ENCODE data around the gene SPINK5.
"Not testable (repeated sequence)": the region's sequence is repeated elsewhere in the genome, so short reads cannot be mapped to it uniquely, and the experiment has no call there.

The SPINK5 gene, protein sequence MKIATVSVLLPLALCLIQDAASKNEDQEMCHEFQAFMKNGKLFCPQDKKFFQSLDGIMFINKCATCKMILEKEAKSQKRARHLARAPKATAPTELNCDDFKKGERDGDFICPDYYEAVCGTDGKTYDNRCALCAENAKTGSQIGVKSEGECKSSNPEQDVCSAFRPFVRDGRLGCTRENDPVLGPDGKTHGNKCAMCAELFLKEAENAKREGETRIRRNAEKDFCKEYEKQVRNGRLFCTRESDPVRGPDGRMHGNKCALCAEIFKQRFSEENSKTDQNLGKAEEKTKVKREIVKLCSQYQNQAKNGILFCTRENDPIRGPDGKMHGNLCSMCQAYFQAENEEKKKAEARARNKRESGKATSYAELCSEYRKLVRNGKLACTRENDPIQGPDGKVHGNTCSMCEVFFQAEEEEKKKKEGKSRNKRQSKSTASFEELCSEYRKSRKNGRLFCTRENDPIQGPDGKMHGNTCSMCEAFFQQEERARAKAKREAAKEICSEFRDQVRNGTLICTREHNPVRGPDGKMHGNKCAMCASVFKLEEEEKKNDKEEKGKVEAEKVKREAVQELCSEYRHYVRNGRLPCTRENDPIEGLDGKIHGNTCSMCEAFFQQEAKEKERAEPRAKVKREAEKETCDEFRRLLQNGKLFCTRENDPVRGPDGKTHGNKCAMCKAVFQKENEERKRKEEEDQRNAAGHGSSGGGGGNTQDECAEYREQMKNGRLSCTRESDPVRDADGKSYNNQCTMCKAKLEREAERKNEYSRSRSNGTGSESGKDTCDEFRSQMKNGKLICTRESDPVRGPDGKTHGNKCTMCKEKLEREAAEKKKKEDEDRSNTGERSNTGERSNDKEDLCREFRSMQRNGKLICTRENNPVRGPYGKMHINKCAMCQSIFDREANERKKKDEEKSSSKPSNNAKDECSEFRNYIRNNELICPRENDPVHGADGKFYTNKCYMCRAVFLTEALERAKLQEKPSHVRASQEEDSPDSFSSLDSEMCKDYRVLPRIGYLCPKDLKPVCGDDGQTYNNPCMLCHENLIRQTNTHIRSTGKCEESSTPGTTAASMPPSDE

DNA sequence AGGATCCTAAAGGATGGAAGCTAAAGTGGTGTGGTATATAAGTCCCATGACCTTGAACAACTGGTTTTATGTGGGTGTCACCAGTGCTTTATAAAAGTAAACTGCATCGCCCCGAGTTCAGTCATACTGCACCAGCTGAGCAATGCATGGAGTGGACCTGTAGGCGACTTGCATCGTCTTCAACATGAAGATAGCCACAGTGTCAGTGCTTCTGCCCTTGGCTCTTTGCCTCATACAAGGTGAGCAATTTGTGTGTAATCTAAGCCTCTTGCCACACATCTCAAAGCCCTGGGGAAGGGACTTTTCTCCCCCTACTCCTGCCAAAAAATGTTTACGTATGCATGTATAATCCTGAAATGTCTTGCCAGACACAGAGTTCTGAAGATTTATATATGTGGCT is at the start of gene SPINK5:
SPINK5 (plus strand) TSS at position 120 of the 400 bp plus-strand sequence; CDS start at position 185, 65 bp downstream.
- no peak for DNase-seq (ENCODE audit: low read depth in 2 of 2)

DNA sequence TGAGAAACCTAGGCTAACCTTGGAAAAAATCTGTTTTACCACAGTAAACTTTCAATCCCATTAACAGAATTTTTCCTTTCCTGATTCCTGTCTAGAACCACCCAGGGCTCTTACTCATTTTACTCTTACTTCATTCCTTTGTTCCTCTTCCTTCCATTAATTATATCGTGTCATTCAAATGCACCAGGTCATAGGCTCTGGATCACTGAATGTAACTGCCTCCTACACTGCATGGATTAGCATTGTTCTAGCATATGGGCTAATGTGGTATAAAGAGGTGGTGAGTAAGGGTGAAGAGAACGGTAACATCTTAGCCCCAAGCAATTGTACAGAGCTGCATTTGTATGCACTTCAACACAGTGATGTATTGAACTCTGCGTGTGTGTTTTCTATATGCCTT is 49.5 kb upstream of the SPINK5 start:
- no peak for DNase-seq (ENCODE audit: low read depth in 2 of 2)

DNA sequence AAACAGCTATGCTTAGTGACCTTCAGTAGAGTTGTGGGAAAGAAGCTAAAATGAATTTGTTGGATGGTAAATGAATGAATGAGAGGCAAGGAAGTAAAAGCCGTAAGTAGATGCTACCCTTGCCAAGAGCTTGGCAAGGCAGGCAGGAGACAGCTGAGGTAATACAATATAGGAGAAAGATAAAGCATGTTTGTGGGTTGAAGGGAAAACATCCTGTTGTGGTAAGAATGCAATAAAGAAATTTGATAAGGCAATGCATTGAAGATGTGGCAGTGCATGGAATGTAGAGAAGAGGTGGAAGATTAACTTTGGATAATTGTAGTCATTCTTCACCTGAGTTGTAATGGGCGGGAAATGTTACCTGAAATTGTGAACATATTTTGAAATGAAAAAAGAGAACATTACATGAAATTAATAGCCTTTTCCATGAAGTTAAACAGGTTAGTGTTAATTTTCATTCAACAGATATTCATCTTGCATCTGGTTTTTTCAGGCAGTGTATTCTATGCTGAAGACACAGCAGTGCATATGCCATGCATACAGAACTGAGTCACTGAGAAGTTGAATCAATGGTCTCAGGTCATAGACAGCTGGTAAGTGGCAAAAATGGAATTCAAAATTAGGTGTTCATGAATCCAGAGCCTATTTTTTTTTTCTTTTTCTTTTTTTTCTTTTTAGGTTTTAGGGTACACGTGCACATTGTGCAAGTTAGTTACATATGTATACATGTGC is 43.4 kb upstream of the SPINK5 start:
- DNase-seq (ENCODE audit: low read depth in 2 of 2) = no peak

DNA sequence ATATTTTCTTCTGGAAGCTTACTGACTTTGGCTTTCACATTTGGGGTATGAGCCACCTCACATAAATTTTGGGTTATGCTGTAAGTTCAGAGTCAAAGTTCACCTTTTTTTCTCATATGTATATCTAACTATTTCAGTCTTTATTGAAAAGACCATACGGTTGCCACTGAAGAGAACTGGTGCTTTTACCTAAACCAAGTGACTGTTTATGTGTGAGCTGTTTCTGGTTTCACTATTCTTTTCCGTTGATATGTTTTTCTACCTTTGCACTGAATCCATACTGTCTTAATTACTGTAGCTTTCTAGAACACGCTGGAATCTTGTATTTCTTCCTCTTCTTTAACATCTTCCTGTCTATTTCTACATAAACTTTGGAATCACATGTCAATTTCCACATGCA is 36.3 kb upstream of the SPINK5 start:
- DNase-seq (ENCODE audit: low read depth in 2 of 2) = no peak

DNA sequence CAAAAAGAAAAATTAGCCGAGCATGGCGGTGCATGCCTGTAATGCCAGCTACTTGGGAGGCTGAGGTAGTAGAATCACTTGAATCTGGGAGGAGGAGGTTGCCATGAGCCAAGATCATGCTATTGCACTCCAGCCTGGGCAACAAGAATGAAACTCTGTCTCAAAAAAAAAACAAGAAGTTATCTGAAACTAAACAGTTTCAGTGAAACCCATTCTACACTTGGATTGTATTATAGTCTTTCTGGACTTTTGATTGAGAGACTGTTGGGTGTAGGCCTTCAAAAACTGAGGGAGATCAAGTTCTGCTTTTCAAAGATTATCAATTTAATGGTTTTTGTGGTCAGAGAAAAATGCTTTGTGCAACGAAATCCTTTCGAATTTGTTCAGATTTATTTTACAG is 34.6 kb upstream of the SPINK5 start:
- no peak for DNase-seq (ENCODE audit: low read depth in 2 of 2)

DNA sequence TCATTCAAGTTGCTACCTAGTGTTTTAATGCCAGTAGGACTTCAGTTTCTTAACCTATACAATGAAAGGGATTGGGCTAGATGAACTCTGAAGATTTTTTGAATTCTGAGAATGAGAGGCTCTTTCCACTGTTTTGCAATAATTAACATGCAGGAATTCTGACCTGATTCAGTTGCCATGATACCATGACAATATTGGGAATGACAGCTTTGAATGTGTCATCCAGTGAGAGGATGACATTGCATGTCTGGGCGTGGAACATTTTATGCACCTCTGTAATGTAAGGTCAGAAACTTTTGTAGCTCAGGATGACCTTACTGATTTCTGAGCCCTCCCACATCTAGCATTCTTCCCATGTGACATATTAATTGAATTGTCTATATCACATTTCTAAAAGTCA is 30.6 kb upstream of the SPINK5 start:
- no peak for DNase-seq (ENCODE audit: low read depth in 2 of 2)

DNA sequence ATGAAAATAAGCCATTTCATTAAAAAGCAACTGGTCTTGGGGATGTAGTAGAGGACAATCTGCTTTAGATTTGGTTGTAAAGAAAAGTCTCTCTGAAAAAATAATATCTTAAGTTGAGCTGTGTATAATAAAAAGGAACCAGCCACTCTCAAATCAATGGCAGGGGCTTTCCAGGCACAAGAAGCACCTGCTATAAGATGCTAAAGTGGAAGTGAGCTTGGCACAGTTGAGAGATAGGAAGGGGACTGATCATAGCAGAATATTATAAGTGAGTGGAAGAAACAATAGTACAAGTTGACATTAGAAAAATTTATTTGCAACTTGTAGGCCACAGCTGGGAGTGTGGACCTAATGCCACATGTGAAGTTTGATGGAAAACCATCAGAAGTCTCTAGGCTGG is 28.1 kb upstream of the SPINK5 start:
- DNase-seq (ENCODE audit: low read depth in 2 of 2) = no peak

DNA sequence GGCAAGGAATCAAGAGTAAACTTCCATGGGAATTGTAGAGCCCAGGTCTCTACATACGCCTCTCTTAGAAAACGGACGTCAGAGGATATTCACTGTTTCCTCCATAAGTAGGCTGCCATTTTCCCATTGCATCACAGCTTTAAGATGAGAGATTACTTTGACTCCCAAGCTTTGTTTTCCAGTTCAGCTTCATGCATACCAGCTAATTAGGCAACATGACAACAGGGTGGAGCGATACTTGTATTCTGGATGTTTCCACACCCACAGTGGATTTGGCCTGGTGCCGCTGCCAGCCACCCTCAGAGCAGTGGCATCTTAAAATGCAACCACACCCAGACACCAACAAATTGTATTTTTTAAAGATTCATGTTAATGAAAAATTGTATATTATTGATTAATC is 20.9 kb upstream of the SPINK5 start:
- DNase-seq (ENCODE audit: low read depth in 2 of 2) = no peak

DNA sequence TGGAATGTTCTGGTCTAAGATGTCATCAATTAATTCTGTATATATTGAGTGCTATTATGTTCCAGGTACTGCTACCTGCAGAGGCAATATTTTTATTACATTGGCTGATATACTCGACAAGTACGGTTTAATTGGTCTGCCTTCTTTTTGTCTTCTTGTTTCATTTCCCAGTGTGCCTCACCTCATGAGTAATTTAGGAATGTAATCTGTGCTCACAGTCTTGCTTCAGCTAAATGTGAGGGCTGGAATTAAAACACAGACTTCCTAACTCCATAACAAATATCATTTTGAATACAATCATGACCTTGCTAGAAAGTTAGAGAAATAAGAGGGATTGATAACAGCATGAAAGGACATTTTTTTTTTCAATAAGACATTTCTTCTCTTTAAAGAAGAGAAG is 20.1 kb upstream of the SPINK5 start:
- no peak for DNase-seq (ENCODE audit: low read depth in 2 of 2)

DNA sequence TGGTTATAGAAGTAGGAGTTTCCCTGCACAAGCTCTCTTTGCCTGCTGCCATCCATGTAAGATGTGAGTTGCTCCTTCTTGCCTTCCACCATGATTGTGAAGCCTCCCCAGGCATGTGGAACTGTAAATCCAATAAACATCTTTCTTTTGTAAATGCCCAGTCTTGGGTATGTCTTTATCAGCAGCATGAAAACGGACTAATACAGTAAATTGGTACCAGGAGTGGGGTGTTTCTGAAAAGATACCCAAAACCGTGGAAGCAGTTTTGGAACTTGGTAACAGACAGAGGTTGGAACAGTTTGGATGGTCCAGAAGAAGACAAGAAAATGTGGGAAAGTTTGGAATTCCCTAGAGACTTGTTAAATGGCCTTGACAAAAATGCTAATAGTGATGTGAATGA is 8.6 kb upstream of the SPINK5 start:
- not testable (repeated sequence) for DNase-seq (ENCODE audit: low read depth in 2 of 2)

DNA sequence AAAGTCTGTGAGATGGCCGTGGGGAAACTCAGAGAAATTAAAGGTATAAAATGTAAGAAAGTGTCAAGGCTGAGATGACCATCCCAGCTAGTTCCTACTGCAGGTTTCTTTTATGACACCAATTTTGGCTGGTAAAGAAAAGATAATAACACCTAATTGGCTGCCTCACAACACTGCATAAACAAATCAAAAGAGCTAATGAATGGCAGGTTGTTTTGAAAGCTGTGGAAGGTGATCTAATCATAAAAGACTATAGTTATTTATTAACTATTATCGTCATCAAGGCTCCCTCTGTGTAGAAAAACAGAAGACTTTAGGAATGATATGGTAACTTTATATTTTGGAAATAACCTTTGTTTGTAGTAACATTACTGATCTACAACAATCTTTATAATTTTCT is 3.5 kb upstream of the SPINK5 start:
- no peak for DNase-seq (ENCODE audit: low read depth in 2 of 2)

DNA sequence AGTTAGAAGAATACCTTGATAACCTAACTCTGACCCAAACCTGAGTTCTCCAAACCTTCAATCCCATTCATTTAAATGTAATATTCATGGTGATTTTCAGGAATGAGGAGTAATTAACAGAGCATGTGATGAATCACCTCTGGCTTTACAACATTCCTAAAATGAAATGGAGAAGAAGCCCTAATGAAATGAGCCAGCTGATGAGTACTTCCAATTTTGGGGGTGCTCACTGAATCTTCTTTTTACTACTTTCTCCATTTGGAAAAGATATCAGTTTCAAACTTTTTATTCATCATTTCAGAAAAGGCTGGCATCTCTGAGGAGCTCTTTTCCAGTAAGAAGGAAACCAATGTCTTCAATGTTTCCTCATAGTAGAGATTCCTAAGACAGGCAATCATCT is 2.9 kb upstream of the SPINK5 start:
- DNase-seq (ENCODE audit: low read depth in 2 of 2) = no peak

DNA sequence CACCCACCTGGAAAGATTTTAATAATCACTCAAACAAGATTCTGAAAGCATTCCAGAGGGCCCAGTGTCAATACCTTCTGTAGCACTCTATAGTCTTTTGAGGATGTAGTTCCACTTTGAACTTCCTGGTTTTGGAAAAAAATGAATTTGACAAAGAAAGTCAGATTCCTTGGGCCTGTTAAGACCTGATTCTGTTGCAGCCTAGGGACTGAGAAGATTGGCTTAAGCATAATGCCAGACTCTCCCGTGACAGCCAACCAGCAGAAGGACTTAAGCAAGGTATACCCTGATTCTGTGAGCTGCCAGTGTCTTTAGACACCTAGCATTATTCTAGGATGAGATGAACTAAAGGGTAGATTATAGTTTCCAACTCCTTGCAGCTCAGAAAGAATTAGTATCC is 6.8 kb downstream of the SPINK5 start:
- DNase-seq (ENCODE audit: low read depth in 2 of 2) = no peak

DNA sequence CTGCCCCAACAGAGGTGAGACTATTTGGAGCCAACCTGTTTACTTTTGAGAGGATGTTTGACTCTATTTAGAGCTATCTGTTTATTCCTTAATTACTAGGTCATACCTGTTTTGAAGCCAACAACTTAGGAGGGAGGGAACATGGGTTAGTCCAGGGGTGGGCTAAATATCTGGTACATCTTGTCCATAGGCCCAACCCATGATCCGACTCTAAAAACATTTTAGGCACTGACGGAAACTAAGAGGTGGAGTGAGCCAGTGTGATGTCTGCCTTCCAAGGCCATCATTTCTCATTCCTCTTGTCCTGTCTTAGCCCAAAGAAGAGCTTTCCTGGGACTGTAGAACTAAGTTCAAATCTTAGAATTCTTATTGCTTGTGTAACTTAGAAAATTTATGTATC is 8.4 kb downstream of the SPINK5 start:
- no peak for DNase-seq (ENCODE audit: low read depth in 2 of 2)

DNA sequence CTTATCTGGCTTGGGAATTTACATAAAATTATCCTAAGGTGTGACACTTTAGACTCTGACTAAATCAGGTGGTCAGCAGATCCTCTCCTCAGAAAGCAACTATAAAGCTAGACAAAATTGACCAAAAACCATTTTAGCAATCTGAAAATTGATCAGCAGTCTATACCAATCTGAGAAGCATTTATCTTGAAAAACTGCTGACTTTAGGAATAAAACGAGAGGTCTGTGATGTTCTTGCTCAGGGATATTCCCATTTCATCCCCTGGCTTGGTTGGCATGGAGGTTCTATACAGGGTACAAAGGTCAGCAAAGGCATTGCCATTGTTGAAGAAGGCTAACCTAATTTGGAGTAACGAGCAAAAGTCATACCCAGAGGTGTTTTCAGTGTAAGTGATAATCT is 11.7 kb downstream of the SPINK5 start:
- DNase-seq (ENCODE audit: low read depth in 2 of 2) = no peak

DNA sequence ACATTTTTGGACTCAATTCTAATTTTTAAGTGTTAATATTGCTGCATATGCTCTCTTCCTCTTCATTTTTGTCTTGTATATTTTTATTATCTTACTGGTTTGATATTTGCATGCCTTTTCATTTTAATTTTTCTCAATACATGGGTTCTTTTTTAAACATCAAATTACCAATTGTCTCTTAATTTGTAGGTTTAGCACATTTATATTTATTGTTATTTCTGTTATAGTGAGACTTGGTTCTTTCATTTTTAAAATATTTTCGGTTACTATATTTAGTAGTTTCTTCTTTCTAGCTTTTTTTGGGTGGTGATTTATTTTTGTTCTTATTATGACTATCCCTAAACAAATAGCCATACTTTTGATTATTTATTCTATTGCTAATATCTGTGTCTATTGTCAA is 19.4 kb downstream of the SPINK5 start:
- DNase-seq (ENCODE audit: low read depth in 2 of 2) = no peak

DNA sequence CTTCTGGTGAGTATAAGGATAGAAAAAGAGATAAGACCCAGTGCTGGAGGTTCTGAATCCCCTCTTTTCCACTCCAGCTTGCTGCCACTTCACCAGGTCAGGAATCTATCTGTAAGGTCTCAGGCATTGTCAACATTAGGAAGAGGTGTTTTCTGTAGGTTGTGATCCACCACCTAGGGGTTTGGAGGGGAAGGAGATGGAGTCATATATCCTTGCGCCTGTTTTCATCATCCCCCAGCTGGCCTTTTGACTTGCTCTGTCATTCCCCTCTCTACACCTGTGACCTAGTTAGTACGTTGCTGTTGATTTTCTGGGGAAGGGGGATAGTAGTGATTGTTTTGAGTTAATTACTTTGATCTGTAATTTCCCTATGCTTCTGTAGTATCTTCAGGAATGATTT is 20.5 kb downstream of the SPINK5 start:
- DNase-seq (ENCODE audit: low read depth in 2 of 2) = no peak

DNA sequence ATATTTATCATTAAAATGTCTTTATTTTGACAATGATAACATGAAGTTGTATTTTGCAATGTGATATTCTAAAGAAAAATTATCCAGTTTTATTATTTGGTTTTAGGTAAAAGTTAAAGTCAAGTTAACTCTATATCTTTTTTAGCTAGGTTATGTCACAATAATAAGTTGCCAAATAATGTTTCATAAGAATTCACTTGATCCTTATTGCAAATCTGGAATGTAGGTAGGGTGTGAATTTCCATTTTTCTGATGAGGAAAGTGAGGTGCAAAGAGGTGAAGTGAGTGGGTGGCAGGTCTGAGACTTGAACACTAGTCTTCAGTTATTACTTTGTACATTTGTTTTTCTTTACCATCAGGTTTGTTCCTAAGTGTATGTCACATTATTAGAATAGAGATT is 21.5 kb downstream of the SPINK5 start:
- no peak for DNase-seq (ENCODE audit: low read depth in 2 of 2)

DNA sequence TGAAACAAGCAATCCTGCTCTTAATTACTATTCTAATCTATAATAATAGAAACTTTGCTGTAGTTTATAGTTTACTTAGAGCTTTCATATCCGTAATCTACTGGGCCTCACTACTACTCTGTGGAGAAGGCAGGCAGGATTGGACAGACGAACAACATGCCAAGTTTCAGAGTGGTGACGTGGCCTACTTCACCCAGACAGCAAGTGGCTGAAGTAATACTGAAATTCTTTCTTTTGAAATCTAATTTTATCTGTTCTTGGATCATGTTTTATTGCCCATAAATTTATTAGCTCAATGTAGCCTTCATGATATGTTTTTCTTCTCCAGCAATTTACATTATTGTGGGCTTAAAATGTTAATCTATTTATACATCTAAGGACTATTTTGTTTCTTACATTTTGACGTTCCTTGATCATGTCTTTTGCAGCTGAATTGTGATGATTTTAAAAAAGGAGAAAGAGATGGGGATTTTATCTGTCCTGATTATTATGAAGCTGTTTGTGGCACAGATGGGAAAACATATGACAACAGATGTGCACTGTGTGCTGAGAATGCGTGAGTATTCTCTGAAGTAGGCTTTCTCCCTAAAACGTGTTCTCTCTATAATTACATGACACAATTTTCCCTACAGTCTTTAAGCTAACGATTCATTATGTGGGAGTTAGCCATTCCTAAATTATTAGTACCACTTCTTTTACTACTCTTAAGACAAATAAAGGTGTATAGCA is 22.4 kb downstream of the SPINK5 start:
- no peak for DNase-seq (ENCODE audit: low read depth in 2 of 2)

DNA sequence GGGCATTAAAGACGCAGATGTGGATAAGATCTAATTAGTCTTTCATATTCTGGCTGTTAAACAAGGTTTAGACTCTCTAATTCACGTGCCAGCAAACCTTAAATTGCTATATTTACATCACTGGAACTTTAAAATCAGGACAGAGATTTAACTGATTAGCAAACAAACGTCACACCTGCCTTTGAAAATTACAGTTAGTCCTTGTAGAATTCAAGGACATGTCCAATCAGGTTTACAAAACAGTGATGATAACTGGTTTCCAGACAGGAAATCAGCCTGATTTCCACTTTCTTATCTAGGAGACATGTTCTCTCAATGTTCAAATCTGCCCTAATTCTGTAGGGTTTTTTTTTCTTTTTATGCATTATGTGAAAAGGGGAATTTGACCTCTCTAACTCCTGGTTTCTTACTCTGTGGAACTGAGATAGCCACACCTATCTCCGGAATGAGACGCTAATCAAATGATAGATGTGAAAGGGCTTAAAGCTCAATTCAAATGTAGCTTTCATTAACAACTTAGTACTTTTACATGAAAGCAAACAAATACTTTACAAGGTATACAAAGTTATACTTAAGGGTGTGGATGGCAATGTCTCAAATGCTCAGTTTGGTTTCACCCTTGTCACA is 26.5 kb downstream of the SPINK5 start:
- no peak for DNase-seq (ENCODE audit: low read depth in 2 of 2)

DNA sequence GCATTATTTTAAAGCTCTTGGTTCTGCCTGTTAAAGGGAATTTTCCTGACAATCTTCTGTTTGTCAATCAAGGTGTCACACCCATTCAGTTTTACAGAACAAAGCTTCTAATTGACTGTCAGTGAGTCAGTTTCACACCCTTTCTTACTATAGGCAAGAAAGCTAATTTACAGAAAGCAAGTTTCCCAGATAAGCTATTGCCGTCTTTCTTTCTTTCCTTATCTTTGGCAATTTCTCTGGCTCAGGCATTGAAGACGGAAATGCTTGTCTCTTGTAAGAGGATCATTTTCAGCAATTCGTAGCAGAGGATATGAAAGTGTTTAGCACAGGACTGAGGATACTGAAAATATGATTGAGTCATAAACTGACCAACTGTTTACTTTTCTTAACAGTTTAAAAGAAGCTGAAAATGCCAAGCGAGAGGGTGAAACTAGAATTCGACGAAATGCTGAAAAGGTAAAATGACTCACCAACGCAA is 27.0 kb downstream of the SPINK5 start:
- DNase-seq (ENCODE audit: low read depth in 2 of 2) = no peak

Measured in stimulated activated CD4-positive, alpha-beta T cell treated with anti-CD3 and anti-CD28 coated beads, Interleukin-12 subunit alpha, Interleukin-12 subunit beta, amount 100 ng/mL, for 24 hours (primary cell).